Measurements from ENCODE around the gene SH3BGR. TPM values are rescaled to one million over a fixed set of nuclear protein-coding genes. Genes with fewer than 3 reads are reported as not detected.

SH3BGR gene
- total RNA-seq, 2 donors from 2014 or later = 43.2 to 75.7 TPM

- Histone ChIP-seq H3K9me3 (peaks cover 0 to 2% of the 10 kb centered on the region in 2 donors), H3K27me3 (no peaks in the 10 kb centered on the region), H3K27ac (no peak overlapping the region), H3K4me1 (no peaks in the 10 kb centered on the region), H3K4me3 (no peak overlapping the region), H3K36me3 (no peaks in the 10 kb centered on the region)
- TF ChIP-seq CTCF (IDR thresholded peaks at IDR 0.05) = no peak
- no peak for DNase-seq (ENCODE audit: low spot score)
Measured at GRCh38 chr21:39489380-39489924, 37.7 kb downstream of the SH3BGR start.

- Histone ChIP-seq H3K27me3 (no peaks in the 10 kb centered on the region), H3K9me3 (peaks cover 0 to 10% of the 10 kb centered on the region in 2 donors), H3K27ac (no peak overlapping the region), H3K4me1 (no peaks in the 10 kb centered on the region), H3K36me3 (peaks cover 7% of the 10 kb centered on the region), H3K4me3 (no peak overlapping the region)
- TF ChIP-seq CTCF (IDR thresholded peaks at IDR 0.05) = no peak
- DNase-seq (ENCODE audit: low spot score) = no peak
Measured at GRCh38 chr21:39499156-39499555, 47.4 kb downstream of the SH3BGR start.

GRCh38 chr21:39502631-39503030, 50.9 kb downstream of the SH3BGR start:
- DNase-seq (ENCODE audit: low spot score) = no peak
- no peaks in the 10 kb centered on the region for H3K9me3 ChIP-seq
- TF ChIP-seq CTCF (IDR thresholded peaks at IDR 0.05) = no peak
- H3K36me3 ChIP-seq = peaks cover 7% of the 10 kb centered on the region
- no peak overlapping the region for H3K4me3 ChIP-seq
- no peak overlapping the region for H3K27ac ChIP-seq
- H3K4me1 ChIP-seq = no peaks in the 10 kb centered on the region
- no peaks in the 10 kb centered on the region for H3K27me3 ChIP-seq

- no peak for TF ChIP-seq CTCF (IDR thresholded peaks at IDR 0.05)
- Histone ChIP-seq H3K9me3 (no peaks in the 10 kb centered on the region), H3K4me1 (no peaks in the 10 kb centered on the region), H3K4me3 (no peak overlapping the region), H3K27ac (no peak overlapping the region), H3K36me3 (peaks cover 7% of the 10 kb centered on the region), H3K27me3 (no peaks in the 10 kb centered on the region)
- DNase-seq (ENCODE audit: low spot score) = no peak
Measured at GRCh38 chr21:39503123-39503762, 51.5 kb downstream of the SH3BGR start.

- no peak for DNase-seq (ENCODE audit: low spot score)
- H3K4me1 ChIP-seq = no peaks in the 10 kb centered on the region
- no peak overlapping the region for H3K27ac ChIP-seq
- TF ChIP-seq CTCF (IDR thresholded peaks at IDR 0.05) = no peak
- no peak overlapping the region for H3K4me3 ChIP-seq
- H3K27me3 ChIP-seq = no peaks in the 10 kb centered on the region
- no peaks in the 10 kb centered on the region for H3K9me3 ChIP-seq
- H3K36me3 ChIP-seq = peaks cover 7% of the 10 kb centered on the region
Measured at GRCh38 chr21:39504230-39504629, 52.5 kb downstream of the SH3BGR start.

- no peak for DNase-seq (ENCODE audit: low spot score)
- Histone ChIP-seq H3K4me1 (no peaks in the 10 kb centered on the region), H3K4me3 (no peak overlapping the region), H3K27me3 (no peaks in the 10 kb centered on the region), H3K27ac (no peak overlapping the region), H3K9me3 (no peaks in the 10 kb centered on the region), H3K36me3 (no peaks in the 10 kb centered on the region)
- no peak for TF ChIP-seq CTCF (IDR thresholded peaks at IDR 0.05)
Measured at GRCh38 chr21:39510240-39510639, 58.5 kb downstream of the SH3BGR start.
